B cell (primary cell): Measurements from ENCODE around the gene PLEKHN1. TPM values are rescaled to one million over a fixed set of nuclear protein-coding genes. Genes with fewer than 3 reads are reported as not detected.

ENCODE experiments used
- ATAC-seq: fragments of 200-7000 bp; cut with Tn5 transposase; one replicate; pipeline ENCODE4 v1.10.0; 2021; ENCODE audit warnings: low read depth, mild to moderate bottlenecking, moderate number of reproducible peaks, moderate library complexity
- CTCF ChIA-PET: fragments of 350-600 bp; sonication (Branson Sonifier 250); formaldehyde crosslinking; loops from one replicate; lab custom pipeline; 2021; ENCODE audit warnings: antibody characterized with exemption, inconsistent platforms; lab: Charles Lee
- POLR2A ChIA-PET: fragments of 350-600 bp; sonication (Branson Sonifier 250); formaldehyde crosslinking; loops from one replicate; lab custom pipeline; 2021; ENCODE audit warnings: antibody characterized with exemption; lab: Charles Lee
- DNase-seq: peaks from one replicate; pipeline ENCODE4 v3.0.0; 2013
- H2AFZ ChIP-seq: 2 replicates; pipeline ENCODE4 v1.6.1; 2012; ENCODE audit warnings: mild to moderate bottlenecking, low read depth, low read length; ENCODE audit not compliant: insufficient read depth, poor library complexity, severe bottlenecking
- H3K27ac ChIP-seq, 2 donors: 1 replicate in 1 of 2; 2 replicates in 1 of 2; pipeline ENCODE4 v1.5.1; 2012 to 2013; ENCODE audit warnings: low read length in 2 of 2, mild to moderate bottlenecking in 2 of 2, moderate library complexity in 1 of 2
- H3K27me3 ChIP-seq, 4 experiments: fragments of 200-600 bp in 1 of 4; sonication (generic) in 1 of 4; replicated peaks in 1 of 4; 1 replicate in 2 of 4; 2 replicates in 2 of 4; pipeline versions ENCODE4 v1.6.1 to v1.7.0; 2013 to 2016; ENCODE audit warnings: low read length in 3 of 4, mild to moderate bottlenecking in 2 of 4, mixed read lengths in 1 of 4, moderate library complexity in 1 of 4; ENCODE audit not compliant: insufficient read depth in 4 of 4, control insufficient read depth in 3 of 4; ENCODE audit errors: control extremely low read depth in 1 of 4
- H3K36me3 ChIP-seq, 2 experiments: replicated peaks in 1 of 2; 1 replicate in 1 of 2; 2 replicates in 1 of 2; pipeline versions ENCODE4 v1.6.1 to v1.7.1; 2013; ENCODE audit warnings: low read length in 1 of 2; ENCODE audit not compliant: insufficient read depth in 2 of 2, control insufficient read depth in 1 of 2; ENCODE audit errors: control extremely low read depth in 1 of 2, extremely low read depth in 1 of 2
- H3K4me1 ChIP-seq, 2 donors: fragments of 200-600 bp in 1 of 2; sonication (generic) in 1 of 2; 1 replicate in 1 of 2; 2 replicates in 1 of 2; pipeline versions ENCODE4 v1.5.1 to v1.6.1; 2013 to 2017; ENCODE audit warnings: low read length in 2 of 2; ENCODE audit not compliant: control insufficient read depth in 2 of 2, insufficient read depth in 2 of 2
- H3K4me2 ChIP-seq: replicated peaks from 2 replicates; pipeline ENCODE3; 2012; ENCODE audit warnings: mild to moderate bottlenecking, low read depth, low read length; ENCODE audit not compliant: poor library complexity, severe bottlenecking
- H3K4me3 ChIP-seq, 5 experiments: fragments of 200-600 bp in 1 of 5; sonication (generic) in 1 of 5; 1 replicate in 3 of 5; 2 replicates in 2 of 5; pipeline versions ENCODE4 v1.5.1 to v1.7.0; 2011 to 2016; ENCODE audit warnings: low read length in 4 of 5, mild to moderate bottlenecking in 4 of 5, low read depth in 2 of 5, control low read depth in 1 of 5, moderate library complexity in 1 of 5; ENCODE audit not compliant: insufficient read depth in 1 of 5; ENCODE audit errors: control extremely low read depth in 1 of 5, extremely low read depth in 1 of 5
- H3K79me2 ChIP-seq: fragments of 200-600 bp; sonication (generic); one replicate; pipeline ENCODE4 v1.6.0; 2016; ENCODE audit warnings: low read length; ENCODE audit not compliant: control insufficient read depth, insufficient read depth
- H3K9ac ChIP-seq: fragments of 200-600 bp; sonication (generic); 2 replicates; pipeline ENCODE4 v1.6.1; 2017; ENCODE audit warnings: mild to moderate bottlenecking, low read length, moderate library complexity
- H3K9me3 ChIP-seq, 3 donors: one replicate each; pipeline versions ENCODE4 v1.6.1 to v1.7.1; 2013; ENCODE audit warnings: low read length in 2 of 3; ENCODE audit not compliant: control insufficient read depth in 2 of 3, insufficient read depth in 1 of 3; ENCODE audit errors: control extremely low read depth in 1 of 3
- H4K20me1 ChIP-seq: 2 replicates; pipeline ENCODE4 v1.6.0; 2012; ENCODE audit warnings: mild to moderate bottlenecking, low read length; ENCODE audit not compliant: insufficient read depth, control insufficient read depth, poor library complexity, severe bottlenecking
- H3K27ac Mint-ChIP-seq: one replicate; pipeline ENCODE4 v1.8.0; 2021; ENCODE audit warnings: mixed read lengths
- H3K27me3 Mint-ChIP-seq: one replicate; pipeline ENCODE4 v1.8.0; 2021; ENCODE audit warnings: mixed read lengths
- H3K4me1 Mint-ChIP-seq: one replicate; pipeline ENCODE4 v1.8.0; 2021; ENCODE audit warnings: mixed read lengths
- H3K4me3 Mint-ChIP-seq: one replicate; pipeline ENCODE4 v1.8.0; 2021; ENCODE audit warnings: mixed read lengths
- H3K9me3 Mint-ChIP-seq: one replicate; pipeline ENCODE4 v1.8.0; 2022; ENCODE audit warnings: mixed read lengths; ENCODE audit not compliant: insufficient read depth
- CTCF ChIP-seq: fragments of 200-600 bp; IDR thresholded peaks from one replicate; pipeline ENCODE4 v1.8.0; 2022; ENCODE audit warnings: antibody characterized with exemption, mild to moderate bottlenecking
- EZH2 ChIP-seq: IDR thresholded peaks from 2 replicates; pipeline ENCODE4 v1.6.1; 2012; ENCODE audit warnings: borderline replicate concordance, low read depth, mild to moderate bottlenecking, moderate library complexity, low read length; ENCODE audit not compliant: insufficient read depth, poor library complexity, severe bottlenecking
- WGBS: methylation state at CpG from one replicate; pipeline ENCODE4 v1.1.5; 2013; ENCODE audit warnings: missing lambda C conversion rate; ENCODE audit not compliant: insufficient coverage; 5-methylcytosine and 5-hydroxymethylcytosine counted together
- intact Hi-C: fragments of 100-400 bp; cut with micrococcal nuclease; formaldehyde crosslinking; loops from one replicate; pipeline ENCODE4 v1.10.0; 2022
- polyA plus RNA-seq: library from polyadenylated mRNA; depleted of rRNA; stranded (reverse); fragments of >200 nt; gene quantifications from 2 replicates; pipeline ENCODE4 v1.2.3, GENCODE V29; 2012
- total RNA-seq, 2 donors: library from RNA; stranded (reverse); fragments of 120-200 nt in 1 of 2; gene quantifications; 1 replicate in 1 of 2; 2 replicates in 1 of 2; pipeline versions ENCODE4 v1.2.3 to v1.2.4, GENCODE V29; 2013 to 2022

Gene PLEKHN1
- total and polyA plus RNA-seq, 2 donors (not counting 1 experiment from before 2014, with no cell fraction given) = 0.36 to 1.1 TPM

DNA sequence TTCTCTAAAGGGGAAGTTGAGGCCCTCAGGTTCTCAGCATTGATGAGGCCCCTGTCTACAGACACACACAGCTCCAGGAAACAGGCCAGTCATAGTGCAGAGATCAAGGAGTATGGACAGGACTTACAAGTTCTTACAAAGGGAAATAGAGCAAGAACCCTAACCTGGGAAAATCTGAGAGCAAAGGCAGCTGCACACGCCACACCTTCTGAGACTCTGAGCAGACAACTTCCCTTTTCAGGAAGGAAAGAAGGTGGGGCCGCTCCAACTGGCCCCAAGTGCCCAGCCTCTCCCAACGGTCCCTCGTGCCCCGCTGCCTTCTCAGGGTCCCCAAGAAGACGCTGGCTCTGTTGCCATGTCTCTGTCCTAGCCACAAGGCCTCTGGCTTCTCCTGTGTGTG, 10.8 kb upstream of the PLEKHN1 start:
- Histone ChIP-seq H3K27ac (no peak overlapping the region), H2AFZ (no peak overlapping the region), H3K4me1 (peaks cover 24 to 37% of the 10 kb centered on the region in 2 donors), H3K79me2 (peaks cover 23% of the 10 kb centered on the region), H3K9me3 (no peaks in the 10 kb centered on the region), H3K36me3 (peaks cover 0 to 67% of the 10 kb centered on the region in 2 experiments), H4K20me1 (peaks cover 81% of the 10 kb centered on the region), H3K4me3 (no peak overlapping the region), H3K4me2 (no peak overlapping the region), H3K27me3 (no peaks in the 10 kb centered on the region), H3K9ac (no peak overlapping the region)
- 46% methylated on average over 6 of the region's 6 CpGs for WGBS
- ChIA-PET POLR2A (interaction anchor here (0.6 kb wide), 1 partner anchor 12 kb away, joined by 4 read pairs; no protein-coding TSS in a partner anchor), CTCF (no interaction called here)
- ATAC-seq (no peak), DNase-seq (no peak)
- H3K4me1 Mint-ChIP-seq = peaks cover 14% of the 10 kb centered on the region
- H3K27me3 Mint-ChIP-seq = no peaks in the 10 kb centered on the region
- H3K9me3 Mint-ChIP-seq = no peaks in the 10 kb centered on the region
- TF ChIP-seq EZH2 = no peak
- no peak for TF ChIP-seq CTCF
- no peak overlapping the region for H3K27ac Mint-ChIP-seq
- intact Hi-C loops = no loop called here
- H3K4me3 Mint-ChIP-seq = no peak overlapping the region

- no peaks in the 10 kb centered on the region for H3K9me3 Mint-ChIP-seq
- no peak overlapping the region for H3K4me3 Mint-ChIP-seq
- Histone ChIP-seq H3K27ac (no peak overlapping the region), H4K20me1 (peaks cover 69% of the 10 kb centered on the region), H3K79me2 (peaks cover 23% of the 10 kb centered on the region), H3K4me1 (peaks cover 24 to 42% of the 10 kb centered on the region in 2 donors), H2AFZ (no peak overlapping the region), H3K9ac (no peak overlapping the region), H3K27me3 (no peaks in the 10 kb centered on the region), H3K36me3 (peaks cover 0 to 56% of the 10 kb centered on the region in 2 experiments), H3K4me3 (no peak overlapping the region), H3K9me3 (no peaks in the 10 kb centered on the region), H3K4me2 (no peak overlapping the region)
- peaks cover 14% of the 10 kb centered on the region for H3K4me1 Mint-ChIP-seq
- no peak for TF ChIP-seq CTCF
- no peak for TF ChIP-seq EZH2
- H3K27ac Mint-ChIP-seq = no peak overlapping the region
- intact Hi-C loops = no loop called here
- no peak for DNase-seq
- POLR2A ChIA-PET = no interaction called here
- CTCF ChIA-PET = no interaction called here
- ATAC-seq = no peak
- 95% methylated on average over 11 of the region's 11 CpGs for WGBS
- H3K27me3 Mint-ChIP-seq = no peaks in the 10 kb centered on the region
Observed at GRCh38 chr1:956636-957035, 9.6 kb upstream of the PLEKHN1 start.
